Body of pancreas (tissue), 4 donors: ENCODE measurements around the gene PTK6. TPM values are rescaled to one million over a fixed set of nuclear protein-coding genes. Genes with fewer than 3 reads are reported as not detected.

ENCODE experiments used
- ATAC-seq: fragments of 150-250 bp; one replicate; pipeline ENCODE4 v1.9.1; 2016
- DNase-seq, 4 donors: peaks; one replicate each; pipeline ENCODE4 v3.0.0-alpha.2; 2019
- H3K27ac ChIP-seq, 4 donors: fragments of 200-600 bp; sonication (generic); 1 replicate in 3 of 4; 2 replicates in 1 of 4; pipeline versions ENCODE4 v1.5.1 to v1.6.1; 2016 to 2019; ENCODE audit warnings: mild to moderate bottlenecking in 1 of 4, mixed read lengths in 1 of 4, moderate library complexity in 1 of 4
- H3K27me3 ChIP-seq, 2 donors: fragments of 200-600 bp; sonication (generic); one replicate each; pipeline ENCODE4 v1.6.0; 2016; ENCODE audit warnings: mild to moderate bottlenecking in 1 of 2
- H3K36me3 ChIP-seq, 2 donors: fragments of 200-600 bp; sonication (generic); replicated peaks in 1 of 2; 2 replicates each; pipeline ENCODE4 v1.5.1; 2016; ENCODE audit warnings: low read depth in 2 of 2; ENCODE audit not compliant: insufficient read depth in 1 of 2
- H3K4me1 ChIP-seq: fragments of 200-600 bp; sonication (generic); one replicate; pipeline ENCODE4 v1.6.0; 2016
- H3K4me3 ChIP-seq, 2 donors: fragments of 200-600 bp; sonication (generic); 1 replicate in 1 of 2; 2 replicates in 1 of 2; pipeline ENCODE4 v1.5.1; 2016 to 2019
- H3K9me3 ChIP-seq, 3 donors: fragments of 200-600 bp; sonication (generic); 1 replicate in 2 of 3; 2 replicates in 1 of 3; pipeline ENCODE4 v1.5.1; 2016
- POLR2A ChIP-seq, 3 donors: fragments of 450-650 bp; IDR thresholded peaks; one replicate each; pipeline ENCODE4 v1.6.1; 2016; ENCODE audit warnings: antibody characterized with exemption in 3 of 3, mild to moderate bottlenecking in 2 of 3
- WGBS, 2 donors: methylation state at CpG; one replicate each; pipeline ENCODE4 v1.1.5; 2017; 5-methylcytosine and 5-hydroxymethylcytosine counted together
- intact Hi-C: fragments of 100-400 bp; cut with DNase I; formaldehyde crosslinking; loops from one replicate; pipeline ENCODE4 v1.15.1; 2023
- total RNA-seq, 2 donors: library from RNA; depleted of rRNA; stranded (reverse); fragments of >200 nt; gene quantifications; one replicate each; pipeline ENCODE4 v1.1.0, GENCODE V29; 2016
- TF ChIP-seq, protein P1 (sequence below), 7 experiments: fragments of 450-650 bp in 4 of 7; fragments of 200-600 bp in 3 of 7; sonication (generic) in 3 of 7; IDR thresholded peaks; one replicate each; pipeline ENCODE4 v1.5.1; 2016 to 2019; ENCODE audit warnings: antibody characterized with exemption in 7 of 7

The PTK6 gene
- total RNA-seq, 2 donors from 2014 or later = 3.0 to 5.4 TPM

DNA sequence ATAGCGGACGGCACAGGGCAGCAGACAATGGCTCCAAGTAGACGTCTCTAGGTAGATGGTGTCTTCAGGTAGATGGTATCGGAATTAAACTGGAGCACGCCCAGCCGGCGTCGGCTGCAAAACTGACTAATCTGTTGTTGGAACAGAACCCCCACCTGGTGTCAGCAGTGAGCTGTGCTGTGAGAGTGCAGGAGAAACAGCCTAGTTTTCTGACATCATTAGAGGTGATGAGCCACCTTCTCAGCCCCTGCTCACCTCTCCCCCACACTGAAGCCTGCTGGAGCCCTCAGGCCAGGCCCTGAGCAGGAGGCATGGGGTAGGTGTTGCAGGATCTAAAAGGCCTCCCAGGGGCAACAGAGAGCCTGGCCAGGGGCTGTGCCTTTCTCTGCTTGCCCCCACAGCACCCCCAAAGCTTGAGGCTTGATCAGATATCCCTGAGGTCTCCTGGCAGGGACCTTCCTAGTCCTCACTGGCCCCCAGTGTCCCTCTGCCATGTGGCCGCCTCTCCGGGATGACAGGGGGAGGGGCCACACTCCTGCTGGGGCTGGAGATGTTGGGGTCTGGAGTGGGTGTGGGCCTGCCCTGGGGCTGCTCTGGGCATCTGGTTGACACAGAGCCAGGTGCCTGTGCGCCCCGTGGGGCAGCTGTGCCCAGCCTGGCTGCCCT, 43.8 kb upstream of the PTK6 start:
- Histone ChIP-seq H3K9me3 (no peaks in the 10 kb centered on the region), H3K36me3 (no peaks in the 10 kb centered on the region), H3K27me3 (no peaks in the 10 kb centered on the region), H3K4me3 (no peak overlapping the region), H3K27ac (no peak overlapping the region), H3K4me1 (peaks cover 5% of the 10 kb centered on the region)
- intact Hi-C loops = no loop called here
- TF ChIP-seq, protein P1, sequence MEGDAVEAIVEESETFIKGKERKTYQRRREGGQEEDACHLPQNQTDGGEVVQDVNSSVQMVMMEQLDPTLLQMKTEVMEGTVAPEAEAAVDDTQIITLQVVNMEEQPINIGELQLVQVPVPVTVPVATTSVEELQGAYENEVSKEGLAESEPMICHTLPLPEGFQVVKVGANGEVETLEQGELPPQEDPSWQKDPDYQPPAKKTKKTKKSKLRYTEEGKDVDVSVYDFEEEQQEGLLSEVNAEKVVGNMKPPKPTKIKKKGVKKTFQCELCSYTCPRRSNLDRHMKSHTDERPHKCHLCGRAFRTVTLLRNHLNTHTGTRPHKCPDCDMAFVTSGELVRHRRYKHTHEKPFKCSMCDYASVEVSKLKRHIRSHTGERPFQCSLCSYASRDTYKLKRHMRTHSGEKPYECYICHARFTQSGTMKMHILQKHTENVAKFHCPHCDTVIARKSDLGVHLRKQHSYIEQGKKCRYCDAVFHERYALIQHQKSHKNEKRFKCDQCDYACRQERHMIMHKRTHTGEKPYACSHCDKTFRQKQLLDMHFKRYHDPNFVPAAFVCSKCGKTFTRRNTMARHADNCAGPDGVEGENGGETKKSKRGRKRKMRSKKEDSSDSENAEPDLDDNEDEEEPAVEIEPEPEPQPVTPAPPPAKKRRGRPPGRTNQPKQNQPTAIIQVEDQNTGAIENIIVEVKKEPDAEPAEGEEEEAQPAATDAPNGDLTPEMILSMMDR (IDR thresholded peaks at IDR 0.05) = peak in 3 of 7 experiments; percentile 20 to 38 (median 35)
- TF ChIP-seq POLR2A (IDR thresholded peaks at IDR 0.05) = no peak
- 28 to 35% methylated on average over 9 to 12 of the region's 12 CpGs for WGBS, 2 donors
- ATAC-seq (no peak), DNase-seq (peak in 2 of 4 donors; percentile 44 to 58)

DNA sequence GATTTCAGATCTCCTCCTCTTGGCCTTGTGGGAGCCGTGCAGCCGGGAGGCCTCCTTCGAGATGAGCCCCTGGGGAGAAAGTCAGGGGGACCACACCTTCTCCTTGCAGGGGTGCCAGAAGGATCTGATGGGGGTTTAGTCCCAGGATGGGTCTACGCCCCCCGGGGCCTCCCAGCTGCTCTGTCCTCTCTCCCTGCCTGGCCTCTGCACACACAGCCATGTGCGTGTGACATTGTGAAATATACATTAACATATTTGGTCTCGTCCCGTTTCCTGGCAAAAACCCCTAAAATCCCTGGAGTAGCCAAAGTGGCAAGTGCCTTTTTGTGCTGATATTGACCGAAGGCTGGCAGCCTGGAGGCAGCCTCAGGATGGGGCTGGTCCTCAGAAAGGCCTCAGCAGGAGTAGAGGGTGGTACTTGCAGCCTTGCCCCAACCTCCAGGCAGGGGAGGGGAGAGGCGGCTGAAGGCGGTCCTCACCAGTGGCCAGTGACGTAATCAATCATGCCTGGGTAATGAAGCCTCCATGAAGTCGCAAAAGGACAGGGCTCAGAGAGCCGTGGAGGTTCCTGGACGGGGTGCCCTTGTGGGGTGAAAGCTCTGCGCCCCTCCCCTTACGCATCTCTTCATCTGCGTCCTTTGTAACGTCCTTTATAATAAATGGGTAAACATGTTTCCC, 42.0 kb upstream of the PTK6 start:
- Histone ChIP-seq H3K9me3 (no peaks in the 10 kb centered on the region), H3K36me3 (no peaks in the 10 kb centered on the region), H3K4me3 (no peak overlapping the region), H3K27me3 (no peaks in the 10 kb centered on the region), H3K4me1 (peaks cover 10% of the 10 kb centered on the region), H3K27ac (no peak overlapping the region)
- DNase-seq (no peak), ATAC-seq (no peak)
- intact Hi-C loops = no loop called here
- WGBS, 2 donors = 56 to 64% methylated on average over 15 to 19 of the region's 19 CpGs
- no peak for TF ChIP-seq POLR2A (IDR thresholded peaks at IDR 0.05)
- TF ChIP-seq, protein P1 (IDR thresholded peaks at IDR 0.05) = no peak

DNA sequence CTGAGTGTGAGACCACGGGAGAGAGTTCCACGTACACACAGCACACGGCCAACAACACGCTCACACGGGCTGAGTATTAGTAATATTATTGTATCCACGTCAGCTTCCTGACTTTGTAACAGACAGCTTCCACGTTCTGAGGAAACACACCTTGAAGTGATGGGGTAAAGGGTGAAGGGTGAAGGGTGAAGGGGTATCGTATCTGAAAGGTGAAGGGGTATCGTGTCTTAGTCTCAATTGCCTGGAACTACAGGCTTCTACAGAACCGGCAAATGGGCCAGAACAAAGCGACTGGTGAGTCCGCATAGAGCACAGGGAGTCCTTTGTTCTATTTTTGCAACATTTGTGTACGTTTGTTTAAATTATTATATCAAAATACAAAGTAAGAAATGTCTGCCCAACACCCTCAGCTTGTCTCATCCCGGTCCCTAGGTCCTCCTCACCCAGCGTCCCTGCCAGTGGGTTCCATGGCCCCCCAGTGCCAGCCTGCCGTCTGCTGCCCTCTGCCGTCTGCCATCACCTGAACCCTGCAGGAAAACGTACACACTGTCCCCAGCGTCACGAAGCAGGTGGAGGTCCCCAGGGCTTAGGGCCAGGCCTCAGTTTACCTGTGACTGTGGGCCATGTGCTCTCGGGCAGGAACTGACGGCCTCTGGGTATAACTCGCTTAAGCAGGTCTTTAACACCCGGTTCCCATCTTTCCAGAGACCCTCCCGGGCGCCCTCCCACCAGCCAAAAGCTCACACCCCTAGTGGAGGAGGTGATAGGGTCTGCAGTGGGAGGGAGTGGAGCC, 41.2 kb upstream of the PTK6 start:
- TF ChIP-seq, protein P1 (IDR thresholded peaks at IDR 0.05) = peak in 1 of 7 experiments; percentile 5
- TF ChIP-seq POLR2A (IDR thresholded peaks at IDR 0.05) = no peak
- H3K36me3 ChIP-seq = no peaks in the 10 kb centered on the region
- H3K4me3 ChIP-seq = no peak overlapping the region
- no peak for DNase-seq
- H3K9me3 ChIP-seq = no peaks in the 10 kb centered on the region
- H3K27me3 ChIP-seq = no peaks in the 10 kb centered on the region
- 57 to 63% methylated on average over 21 to 26 of the region's 26 CpGs for WGBS, 2 donors
- no peak for ATAC-seq
- H3K27ac ChIP-seq = no peak overlapping the region
- H3K4me1 ChIP-seq = peaks cover 13% of the 10 kb centered on the region
- intact Hi-C loops = no loop called here

DNA sequence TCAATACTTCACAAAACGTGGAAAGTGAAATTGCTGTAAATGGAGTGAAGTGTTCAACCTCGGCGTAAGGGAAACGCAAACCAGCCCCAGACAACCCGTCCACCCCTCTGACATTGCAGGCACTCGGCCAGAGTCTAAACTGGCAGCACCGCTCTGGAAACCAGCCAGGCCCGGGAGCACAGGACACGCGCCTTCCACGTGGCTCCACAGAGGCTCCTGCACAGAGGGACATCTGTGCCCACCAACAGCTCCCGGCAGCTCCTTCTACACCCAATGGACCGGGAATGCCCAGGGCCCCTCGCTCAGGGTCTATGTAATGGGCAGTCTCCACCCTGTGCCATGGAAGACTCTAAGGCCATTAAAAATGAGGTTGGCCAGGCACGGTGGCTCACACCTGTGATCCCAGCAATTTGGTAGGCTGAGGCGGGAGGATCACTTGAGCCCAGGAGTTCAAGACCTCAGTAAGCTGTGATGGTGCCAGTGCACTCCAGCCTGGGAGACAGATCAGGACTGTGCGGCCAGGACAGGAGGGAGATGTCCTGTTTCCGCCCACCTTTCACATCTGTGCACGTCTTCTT, 40.2 kb upstream of the PTK6 start:
- H3K4me3 ChIP-seq = no peak overlapping the region
- H3K27me3 ChIP-seq = no peaks in the 10 kb centered on the region
- no peak overlapping the region for H3K27ac ChIP-seq
- TF ChIP-seq POLR2A (IDR thresholded peaks at IDR 0.05) = no peak
- TF ChIP-seq, protein P1 (IDR thresholded peaks at IDR 0.05) = no peak
- DNase-seq (peak; percentile 74 to 91 (median 84)), ATAC-seq (no peak)
- 29 to 47% methylated on average over 11 to 19 of the region's 19 CpGs for WGBS, 2 donors
- peaks cover 20% of the 10 kb centered on the region for H3K4me1 ChIP-seq
- no peaks in the 10 kb centered on the region for H3K36me3 ChIP-seq
- intact Hi-C loops = no loop called here
- H3K9me3 ChIP-seq = no peaks in the 10 kb centered on the region
